Lung (tissue), 12 donors: ENCODE data around the gene TMEM45B. TPM values are rescaled to one million over a fixed set of nuclear protein-coding genes. Genes with fewer than 3 reads are reported as not detected.
"Not testable (repeated sequence)": the region's sequence is repeated elsewhere in the genome, so short reads cannot be mapped to it uniquely, and the experiment has no call there.

ENCODE experiments used
- ATAC-seq: fragments of 200-7000 bp; cut with Tn5 transposase; one replicate; pipeline ENCODE4 v1.9.1; 2020; ENCODE audit warnings: moderate number of reproducible peaks; ENCODE audit not compliant: insufficient read depth, low FRiP score
- DNase-seq, 3 donors: peaks; one replicate each; pipeline ENCODE4 v3.0.0-alpha.2; 2013 to 2017
- H3K27ac ChIP-seq, 2 donors: one replicate each; pipeline ENCODE4 v1.5.1; 2013; ENCODE audit warnings: mild to moderate bottlenecking in 2 of 2, moderate library complexity in 2 of 2, control low read depth in 1 of 2, inconsistent platforms in 1 of 2, low read depth in 1 of 2, low read length in 1 of 2
- H3K27me3 ChIP-seq, 3 donors: one replicate each; pipeline ENCODE4 v1.5.1; 2013; ENCODE audit warnings: low read length in 2 of 3; ENCODE audit not compliant: control insufficient read depth in 3 of 3, insufficient read depth in 3 of 3
- H3K36me3 ChIP-seq, 4 donors: one replicate each; pipeline ENCODE4 v1.5.1; 2013; ENCODE audit warnings: low read length in 4 of 4, mild to moderate bottlenecking in 1 of 4, moderate library complexity in 1 of 4; ENCODE audit not compliant: control insufficient read depth in 4 of 4, insufficient read depth in 4 of 4
- H3K4me1 ChIP-seq, 5 donors: one replicate each; pipeline ENCODE4 v1.5.1; 2013; ENCODE audit warnings: low read length in 5 of 5, mild to moderate bottlenecking in 2 of 5, moderate library complexity in 1 of 5; ENCODE audit not compliant: control insufficient read depth in 5 of 5, insufficient read depth in 5 of 5
- H3K4me3 ChIP-seq: one replicate; pipeline ENCODE4 v1.5.1; 2013; ENCODE audit warnings: mild to moderate bottlenecking, control low read depth, moderate library complexity
- H3K9ac ChIP-seq, 2 donors: one replicate each; pipeline ENCODE4 v1.5.1; 2013; ENCODE audit warnings: low read length in 2 of 2, control low read depth in 1 of 2; ENCODE audit not compliant: insufficient read depth in 1 of 2
- H3K9me3 ChIP-seq, 4 donors: one replicate each; pipeline ENCODE4 v1.5.1; 2013; ENCODE audit warnings: low read length in 3 of 4, mild to moderate bottlenecking in 1 of 4, moderate library complexity in 1 of 4; ENCODE audit not compliant: control insufficient read depth in 4 of 4, insufficient read depth in 3 of 4
- WGBS, 2 donors: extraction: QIAGEN DNeasy Blood & Tissue Kit; methylation state at CpG; one replicate each; pipeline ENCODE4 v1.1.7; 2013; 5-methylcytosine and 5-hydroxymethylcytosine counted together
- polyA plus RNA-seq, 2 donors: library from polyadenylated mRNA; stranded (reverse); fragments of 200-250 nt; gene quantifications; one replicate each; pipeline ENCODE4 v1.2.1, GENCODE V29; 2013
- total RNA-seq, 2 donors: library from RNA; depleted of rRNA in 1 of 2; stranded (reverse); fragments of >200 nt in 1 of 2; gene quantifications; one replicate each; pipeline ENCODE4 v1.2.1, GENCODE V29; 2014 to 2021
- TF ChIP-seq, protein P1 (sequence below): IDR thresholded peaks from 2 replicates; pipeline ENCODE4 v1.5.1; 2012; ENCODE audit warnings: mild to moderate bottlenecking; ENCODE audit errors: control extremely low read depth, extremely low read depth
- donor health status: control.
- donor health status: control.
- donor health status: Bipolar disorder and iron deficiency.
- donor health status: healthy.
- donor health status: DM: yes; HTN: yes; CAD: no.

TMEM45B gene
- total and polyA plus RNA-seq, 4 donors, result 11.6 to 20.5 (median 16.0) TPM

DNA sequence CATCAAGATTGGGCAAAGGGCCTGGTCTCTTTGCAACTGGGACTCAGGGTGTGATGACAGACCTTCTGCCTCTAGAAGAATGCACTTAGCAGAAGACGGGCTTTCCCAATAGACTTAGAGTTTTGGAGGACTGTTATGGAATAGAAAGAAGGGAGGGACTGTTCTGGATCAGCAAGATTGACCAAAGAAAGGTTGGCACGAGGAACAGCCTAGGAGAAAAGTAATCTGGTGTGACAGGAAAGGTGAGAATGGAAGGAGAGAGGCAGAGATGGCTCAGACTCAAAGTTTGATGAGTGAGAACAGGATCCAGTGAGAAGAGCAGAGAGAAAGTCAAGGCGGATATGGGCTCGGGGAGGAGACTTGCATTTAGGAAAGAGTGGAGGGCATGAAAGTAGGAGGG, 23.0 kb upstream of the TMEM45B start:
- 51 to 85% methylated on average over 3 to 4 of the region's 4 CpGs for WGBS, 2 donors
- H3K4me3 ChIP-seq, result no peak overlapping the region
- H3K4me1 ChIP-seq, result no peaks in the 10 kb centered on the region
- H3K9me3 ChIP-seq, result peaks cover 0 to 5% (median 1%) of the 10 kb centered on the region in 4 donors
- H3K27me3 ChIP-seq, result no peaks in the 10 kb centered on the region
- no peaks in the 10 kb centered on the region for H3K36me3 ChIP-seq
- no peak overlapping the region for H3K9ac ChIP-seq
- TF ChIP-seq, protein P1, sequence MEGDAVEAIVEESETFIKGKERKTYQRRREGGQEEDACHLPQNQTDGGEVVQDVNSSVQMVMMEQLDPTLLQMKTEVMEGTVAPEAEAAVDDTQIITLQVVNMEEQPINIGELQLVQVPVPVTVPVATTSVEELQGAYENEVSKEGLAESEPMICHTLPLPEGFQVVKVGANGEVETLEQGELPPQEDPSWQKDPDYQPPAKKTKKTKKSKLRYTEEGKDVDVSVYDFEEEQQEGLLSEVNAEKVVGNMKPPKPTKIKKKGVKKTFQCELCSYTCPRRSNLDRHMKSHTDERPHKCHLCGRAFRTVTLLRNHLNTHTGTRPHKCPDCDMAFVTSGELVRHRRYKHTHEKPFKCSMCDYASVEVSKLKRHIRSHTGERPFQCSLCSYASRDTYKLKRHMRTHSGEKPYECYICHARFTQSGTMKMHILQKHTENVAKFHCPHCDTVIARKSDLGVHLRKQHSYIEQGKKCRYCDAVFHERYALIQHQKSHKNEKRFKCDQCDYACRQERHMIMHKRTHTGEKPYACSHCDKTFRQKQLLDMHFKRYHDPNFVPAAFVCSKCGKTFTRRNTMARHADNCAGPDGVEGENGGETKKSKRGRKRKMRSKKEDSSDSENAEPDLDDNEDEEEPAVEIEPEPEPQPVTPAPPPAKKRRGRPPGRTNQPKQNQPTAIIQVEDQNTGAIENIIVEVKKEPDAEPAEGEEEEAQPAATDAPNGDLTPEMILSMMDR, result no peak
- ATAC-seq, result no peak
- DNase-seq, result no peak
- no peak overlapping the region for H3K27ac ChIP-seq

DNA sequence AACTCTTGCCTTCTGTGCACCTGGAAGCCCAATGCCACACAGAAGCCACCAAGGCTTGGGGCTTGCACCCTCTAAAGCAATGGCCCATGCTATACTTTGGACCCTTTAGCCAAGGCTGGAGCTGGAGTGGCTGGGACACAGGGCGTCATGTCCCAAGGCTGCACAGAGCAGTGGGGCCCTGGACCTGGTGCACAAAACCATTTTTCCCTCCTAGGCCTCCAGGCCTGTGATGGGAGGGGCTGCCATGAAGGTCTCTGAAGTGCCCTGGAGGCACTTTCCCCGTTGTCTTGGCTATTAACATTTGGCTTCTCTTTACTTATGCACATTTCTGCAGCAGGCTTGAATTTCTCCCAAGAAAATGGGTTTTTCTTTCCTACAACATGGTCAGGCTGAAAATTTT, 20.6 kb upstream of the TMEM45B start:
- no peaks in the 10 kb centered on the region for H3K36me3 ChIP-seq
- no peak for ATAC-seq
- WGBS, 2 donors, result 40 to 78% methylated on average over 2 of the region's 2 CpGs
- H3K4me1 ChIP-seq, result no peaks in the 10 kb centered on the region
- H3K9me3 ChIP-seq, result peaks cover 0 to 6% (median 1%) of the 10 kb centered on the region in 4 donors
- TF ChIP-seq, protein P1, result no peak
- H3K27ac ChIP-seq, result no peak overlapping the region
- H3K4me3 ChIP-seq, result no peak overlapping the region
- no peak for DNase-seq
- H3K27me3 ChIP-seq, result no peaks in the 10 kb centered on the region
- no peak overlapping the region for H3K9ac ChIP-seq

DNA sequence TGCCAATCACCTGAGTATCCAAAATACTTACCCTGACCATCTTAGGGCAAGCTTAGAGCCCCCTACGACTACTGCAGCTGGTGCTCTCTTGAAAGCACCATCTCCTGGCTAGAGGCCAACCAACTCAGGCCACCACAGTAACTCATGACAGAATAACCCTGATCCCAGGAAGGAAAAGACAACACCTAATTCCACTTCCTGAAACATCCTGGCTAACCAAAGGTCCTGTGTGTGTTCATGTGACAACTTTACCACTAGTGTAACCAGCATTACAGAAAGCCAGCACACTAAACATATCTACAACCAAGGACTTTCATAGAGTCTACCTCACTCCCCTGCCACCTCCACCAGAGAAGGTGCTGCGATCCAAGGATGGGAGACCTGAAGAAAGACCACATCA, 17.4 kb upstream of the TMEM45B start:
- no peak for DNase-seq
- no peak for ATAC-seq
- peaks cover 0 to 6% (median 1%) of the 10 kb centered on the region in 4 donors for H3K9me3 ChIP-seq
- no peaks in the 10 kb centered on the region for H3K36me3 ChIP-seq
- H3K9ac ChIP-seq, result no peak overlapping the region
- TF ChIP-seq, protein P1, result no peak
- WGBS, 2 donors, result 85% methylated on average over 2 of the region's 2 CpGs
- no peak overlapping the region for H3K27ac ChIP-seq
- H3K4me3 ChIP-seq, result no peak overlapping the region
- no peaks in the 10 kb centered on the region for H3K4me1 ChIP-seq
- no peaks in the 10 kb centered on the region for H3K27me3 ChIP-seq

DNA sequence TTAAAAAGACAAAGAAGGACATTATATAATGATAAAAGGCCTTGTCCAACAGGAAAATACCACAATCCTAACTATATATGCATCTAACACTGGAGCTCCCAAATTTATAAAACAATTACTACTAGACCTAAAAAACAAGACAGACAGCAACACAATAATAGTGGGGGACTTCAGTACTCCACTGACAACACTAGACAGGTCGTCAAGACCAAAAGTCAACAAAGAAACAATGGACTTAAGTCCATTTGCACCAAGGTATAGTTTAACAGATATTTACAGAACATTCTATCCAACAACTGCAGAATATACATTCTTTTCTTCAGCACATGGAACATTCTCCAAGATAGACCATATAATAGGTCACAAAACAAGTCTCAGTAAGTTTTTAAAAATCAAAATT, 15.5 kb upstream of the TMEM45B start:
- H3K27ac ChIP-seq, DNase-seq, H3K9me3 ChIP-seq, H3K9ac ChIP-seq, H3K36me3 ChIP-seq, H3K4me3 ChIP-seq, H3K27me3 ChIP-seq, ATAC-seq, H3K4me1 ChIP-seq: not testable (repeated sequence)
- WGBS, 2 donors, result 53 to 78% methylated on average over 1 of the region's 1 CpG
